PC-9 (cell line): ENCODE data around the gene PIN1. TPM values are rescaled to one million over a fixed set of nuclear protein-coding genes. Genes with fewer than 3 reads are reported as not detected.
"Not testable (repeated sequence)": the region's sequence is repeated elsewhere in the genome, so short reads cannot be mapped to it uniquely, and the experiment has no call there.

ENCODE experiments used
- BruUV-seq: library from RNA; stranded (reverse); fragments of 400-500 nt; replicated peaks from 2 replicates; lab custom pipeline; 2021; lab: Mats Ljungman, UMichigan
- CTCF ChIA-PET: fragments of 300-600 bp; sonication (Branson Sonifier 250); formaldehyde crosslinking; loops from one replicate; lab custom pipeline; 2022; ENCODE audit warnings: antibody characterized with exemption; lab: Charles Lee
- POLR2A ChIA-PET: fragments of 300-600 bp; sonication (Branson Sonifier 250); formaldehyde crosslinking; loops from one replicate; lab custom pipeline; 2022; ENCODE audit warnings: antibody characterized with exemption; ENCODE audit not compliant: unreplicated experiment; lab: Charles Lee
- DNase-seq, 2 experiments: peaks; one replicate each; pipeline versions ENCODE4 v3.0.0 to v3.0.0-alpha.2; 2015 to 2022; ENCODE audit warnings: mixed read lengths in 1 of 2
- H2AFZ ChIP-seq: fragments of 200-600 bp; sonication (generic); 2 replicates; pipeline ENCODE4 v1.8.1; 2017; ENCODE audit warnings: antibody characterized with exemption
- H3F3A ChIP-seq: fragments of 200-600 bp; sonication (generic); 2 replicates; pipeline ENCODE4 v1.8.1; 2017; ENCODE audit warnings: antibody characterized with exemption, mild to moderate bottlenecking, low read depth; ENCODE audit not compliant: insufficient read depth
- H3K27ac ChIP-seq: fragments of 200-600 bp; sonication (generic); 2 replicates; pipeline ENCODE4 v1.6.1; 2016; ENCODE audit warnings: mixed run types
- H3K27me3 ChIP-seq: fragments of 200-600 bp; sonication (generic); 2 replicates; pipeline ENCODE4 v1.6.1; 2016; ENCODE audit warnings: low read depth, mixed run types; ENCODE audit not compliant: insufficient read depth
- H3K36me3 ChIP-seq: fragments of 200-600 bp; sonication (generic); 2 replicates; pipeline ENCODE4 v1.6.1; 2016; ENCODE audit warnings: low read depth, mixed run types
- H3K4me1 ChIP-seq: fragments of 200-600 bp; sonication (generic); replicated peaks from 2 replicates; pipeline ENCODE4 v1.6.1; 2016; ENCODE audit warnings: mixed run types; ENCODE audit not compliant: insufficient read depth
- H3K4me2 ChIP-seq: fragments of 200-600 bp; sonication (generic); 2 replicates; pipeline ENCODE4 v1.6.1; 2017; ENCODE audit warnings: mixed run types
- H3K4me3 ChIP-seq: fragments of 200-600 bp; sonication (generic); 2 replicates; pipeline ENCODE4 v1.6.1; 2016; ENCODE audit warnings: mixed run types
- H3K79me2 ChIP-seq: fragments of 200-600 bp; sonication (generic); 2 replicates; pipeline ENCODE4 v1.6.1; 2017; ENCODE audit warnings: low read depth, mixed run types
- H3K9me2 ChIP-seq: fragments of 200-600 bp; sonication (generic); 2 replicates; pipeline ENCODE4 v1.8.1; 2017; ENCODE audit warnings: mild to moderate bottlenecking; ENCODE audit not compliant: insufficient read depth
- H3K9me3 ChIP-seq: fragments of 200-600 bp; sonication (generic); 2 replicates; pipeline ENCODE4 v1.8.1; 2016; ENCODE audit warnings: low read depth; ENCODE audit not compliant: insufficient read depth
- H4K20me1 ChIP-seq: fragments of 200-600 bp; sonication (generic); 2 replicates; pipeline ENCODE4 v1.8.1; 2017; ENCODE audit not compliant: insufficient read depth
- EZH2 ChIP-seq: fragments of 200-600 bp; sonication (generic); IDR thresholded peaks from 2 replicates; pipeline ENCODE4 v1.8.0; 2017; ENCODE audit warnings: antibody characterized with exemption, low read depth
- intact Hi-C: fragments of 100-400 bp; cut with micrococcal nuclease; formaldehyde crosslinking; loops from one replicate; pipeline ENCODE4 v1.10.0; 2022; ENCODE audit not compliant: unreplicated experiment
- total RNA-seq: library from RNA; stranded (reverse); gene quantifications from 2 replicates; pipeline ENCODE4 v1.2.3, GENCODE V29; 2021
- TF ChIP-seq, protein P1 (sequence below): fragments of 200-600 bp; sonication (generic); conservative IDR thresholded peaks from 2 replicates; pipeline ENCODE4 v1.6.1; 2017; ENCODE audit warnings: mixed run types, antibody characterized with exemption, mild to moderate bottlenecking, moderate library complexity

Gene PIN1
- total RNA-seq, 1 experiment from 2014 or later: 74.1 TPM

- H3K4me3 ChIP-seq: no peak overlapping the region
- TF ChIP-seq EZH2: no peak
- TF ChIP-seq, protein P1, sequence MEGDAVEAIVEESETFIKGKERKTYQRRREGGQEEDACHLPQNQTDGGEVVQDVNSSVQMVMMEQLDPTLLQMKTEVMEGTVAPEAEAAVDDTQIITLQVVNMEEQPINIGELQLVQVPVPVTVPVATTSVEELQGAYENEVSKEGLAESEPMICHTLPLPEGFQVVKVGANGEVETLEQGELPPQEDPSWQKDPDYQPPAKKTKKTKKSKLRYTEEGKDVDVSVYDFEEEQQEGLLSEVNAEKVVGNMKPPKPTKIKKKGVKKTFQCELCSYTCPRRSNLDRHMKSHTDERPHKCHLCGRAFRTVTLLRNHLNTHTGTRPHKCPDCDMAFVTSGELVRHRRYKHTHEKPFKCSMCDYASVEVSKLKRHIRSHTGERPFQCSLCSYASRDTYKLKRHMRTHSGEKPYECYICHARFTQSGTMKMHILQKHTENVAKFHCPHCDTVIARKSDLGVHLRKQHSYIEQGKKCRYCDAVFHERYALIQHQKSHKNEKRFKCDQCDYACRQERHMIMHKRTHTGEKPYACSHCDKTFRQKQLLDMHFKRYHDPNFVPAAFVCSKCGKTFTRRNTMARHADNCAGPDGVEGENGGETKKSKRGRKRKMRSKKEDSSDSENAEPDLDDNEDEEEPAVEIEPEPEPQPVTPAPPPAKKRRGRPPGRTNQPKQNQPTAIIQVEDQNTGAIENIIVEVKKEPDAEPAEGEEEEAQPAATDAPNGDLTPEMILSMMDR: no peak
- DNase-seq: no peak
- BruUV-seq: no TSS peak
- no peak overlapping the region for H3K27ac ChIP-seq
- H3K9me2 ChIP-seq: no peaks in the 10 kb centered on the region
- ChIA-PET POLR2A (no interaction called here), CTCF (no interaction called here)
- no peaks in the 10 kb centered on the region for H3K27me3 ChIP-seq
- peaks cover 14% of the 10 kb centered on the region for H3K79me2 ChIP-seq
- H3K4me2 ChIP-seq: no peak overlapping the region
- peaks cover 5% of the 10 kb centered on the region for H3K36me3 ChIP-seq
- H4K20me1 ChIP-seq: peaks cover 8% of the 10 kb centered on the region; the same call in 1 of the 2 replicates
- peaks cover 10% of the 10 kb centered on the region for H3F3A ChIP-seq
- no peaks in the 10 kb centered on the region for H3K9me3 ChIP-seq
- peaks cover 10% of the 10 kb centered on the region for H3K4me1 ChIP-seq
- H2AFZ ChIP-seq: no peak overlapping the region
- intact Hi-C loops: no loop called here
These were observed 3.2 kb downstream of the PIN1 start for GRCh38 chr19:9838324-9838723.

DNA sequence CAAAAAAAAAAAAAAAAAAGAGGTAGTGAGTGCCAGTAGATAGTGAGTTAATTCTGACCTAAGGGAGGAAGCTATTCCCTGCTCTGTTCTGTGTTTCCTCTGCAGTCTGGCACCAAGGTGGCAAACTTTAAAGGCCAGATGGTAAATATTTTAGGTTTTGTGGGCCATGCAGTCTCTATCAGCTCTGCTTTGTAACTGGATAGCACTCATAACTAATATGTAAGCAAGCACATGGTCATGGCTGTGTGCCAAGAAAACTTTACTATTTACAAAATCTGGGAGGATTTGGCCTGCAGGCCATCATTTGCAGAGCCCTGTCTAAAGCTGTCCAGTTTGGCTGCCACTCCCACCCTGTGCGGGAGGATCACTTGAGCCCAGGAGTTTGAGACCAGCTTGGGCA, 4.3 kb downstream of the PIN1 start:
- no TSS peak for BruUV-seq
- POLR2A ChIA-PET: interaction anchor here (0.7 kb wide), 1 partner anchor 35 kb away, joined by 3 read pairs; no protein-coding TSS in a partner anchor

GRCh38 chr19:9842834-9843625, 7.9 kb downstream of the PIN1 start:
- H3K79me2 ChIP-seq: no peaks in the 10 kb centered on the region
- no peaks in the 10 kb centered on the region for H3F3A ChIP-seq
- H4K20me1 ChIP-seq: no peaks in the 10 kb centered on the region; the same call in 1 of the 2 replicates
- H3K4me1 ChIP-seq: no peaks in the 10 kb centered on the region
- DNase-seq: no peak
- ChIA-PET CTCF (no interaction called here), POLR2A (no interaction called here)
- H3K36me3 ChIP-seq: peaks cover 8% of the 10 kb centered on the region
- no peaks in the 10 kb centered on the region for H3K27me3 ChIP-seq
- H3K9me3 ChIP-seq: peaks cover 4% of the 10 kb centered on the region; the same call in 1 of the 2 replicates
- TF ChIP-seq, protein P1: no peak
- no peak for TF ChIP-seq EZH2
- intact Hi-C loops: no loop called here
- no TSS peak for BruUV-seq
- no peak overlapping the region for H3K4me2 ChIP-seq
- H3K9me2 ChIP-seq: no peaks in the 10 kb centered on the region
- H3K4me3 ChIP-seq: no peak overlapping the region
- no peak overlapping the region for H3K27ac ChIP-seq
- no peak overlapping the region for H2AFZ ChIP-seq

More for the DNA sequence above, 4.3 kb downstream of the PIN1 start:
- Histone ChIP-seq H3K4me3 (no peak overlapping the region), H3K79me2 (peaks cover 14% of the 10 kb centered on the region), H3K4me2 (no peak overlapping the region), H3K9me3 (peaks cover 4% of the 10 kb centered on the region; the same call in 1 of the 2 replicates), H3K27me3 (no peaks in the 10 kb centered on the region), H3K9me2 (no peaks in the 10 kb centered on the region), H4K20me1 (peaks cover under 1% of the 10 kb centered on the region; the same call in 1 of the 2 replicates), H3K4me1 (peaks cover 10% of the 10 kb centered on the region), H3F3A (peaks cover 1% of the 10 kb centered on the region; the same call in 1 of the 2 replicates), H3K36me3 (peaks cover 8% of the 10 kb centered on the region), H2AFZ (no peak overlapping the region), H3K27ac (no peak overlapping the region)
- CTCF ChIA-PET: no interaction called here
- intact Hi-C loops: no loop called here
- no peak for DNase-seq
- TF ChIP-seq EZH2: no peak
- TF ChIP-seq, protein P1: no peak

DNA sequence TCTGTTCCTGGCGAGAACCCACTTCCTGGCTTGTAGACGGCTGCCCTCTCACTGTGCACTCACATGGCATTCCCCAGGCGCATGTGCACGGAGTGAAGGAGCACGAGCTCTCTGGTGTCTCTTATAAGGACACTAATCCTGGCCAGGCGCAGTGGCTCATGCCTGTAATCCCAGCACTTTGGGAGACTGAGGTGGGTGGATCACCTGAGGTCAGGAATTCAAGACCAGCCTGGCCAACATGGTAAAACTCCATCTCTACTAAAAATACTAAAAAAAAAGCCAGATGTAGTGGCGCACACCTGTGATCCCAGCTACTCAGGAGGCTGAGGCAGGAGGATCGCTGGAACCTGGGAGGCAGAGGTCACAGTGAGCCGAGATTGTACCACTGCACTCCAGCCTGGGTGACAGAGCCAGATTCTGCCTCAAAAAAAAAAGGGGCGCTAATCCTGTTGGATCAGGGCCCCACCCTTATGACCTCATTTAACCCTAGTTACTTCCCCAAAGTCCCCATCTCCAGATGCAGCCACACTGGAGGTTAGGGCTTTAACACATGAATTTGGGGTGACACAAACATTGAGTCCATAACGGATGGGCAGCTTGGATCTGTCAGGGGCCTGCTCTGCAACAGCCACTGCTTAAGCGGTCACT, 8.6 kb downstream of the PIN1 start:
- H2AFZ ChIP-seq, intact Hi-C loops, DNase-seq, H3F3A ChIP-seq, H3K4me3 ChIP-seq, BruUV-seq, H3K4me2 ChIP-seq, H4K20me1 ChIP-seq, POLR2A ChIA-PET, H3K36me3 ChIP-seq, H3K9me2 ChIP-seq, H3K27ac ChIP-seq, H3K27me3 ChIP-seq, H3K4me1 ChIP-seq, H3K79me2 ChIP-seq, H3K9me3 ChIP-seq: not testable (repeated sequence)
- CTCF ChIA-PET: interaction anchor here (0.6 kb wide), 1 partner anchor 69 kb away, joined by 3 read pairs; no protein-coding TSS in a partner anchor
